NCI-H1048 (cell line): Measurements from ENCODE around the gene BSG.

Source experiments
- DNase-seq: peaks from one replicate; lab custom pipeline; 2025; lab: John Stamatoyannopoulos, UW

Gene BSG

DNA sequence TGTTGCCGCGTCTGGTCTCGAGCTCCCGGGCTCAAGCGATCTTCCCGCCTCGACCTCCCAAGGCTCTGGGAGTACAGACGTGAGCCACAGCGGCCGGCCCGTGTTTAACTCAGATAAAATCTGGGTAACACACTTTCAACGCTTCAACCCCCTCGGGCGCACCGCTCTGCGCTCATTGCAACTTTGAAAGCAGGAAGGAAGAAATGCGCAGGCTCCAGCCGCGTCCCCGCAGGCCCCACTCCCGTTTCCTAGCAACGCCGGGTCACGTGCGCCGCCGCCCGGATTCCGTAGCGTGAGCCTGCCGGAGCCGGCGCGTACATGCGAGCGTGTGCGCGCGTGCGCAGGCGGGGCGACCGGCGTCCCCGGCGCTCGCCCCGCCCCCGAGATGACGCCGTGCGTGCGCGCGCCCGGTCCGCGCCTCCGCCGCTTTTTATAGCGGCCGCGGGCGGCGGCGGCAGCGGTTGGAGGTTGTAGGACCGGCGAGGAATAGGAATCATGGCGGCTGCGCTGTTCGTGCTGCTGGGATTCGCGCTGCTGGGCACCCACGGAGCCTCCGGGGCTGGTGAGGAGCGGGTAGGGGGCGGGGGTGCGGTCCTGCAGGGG lies at the start of gene BSG:
Gene BSG (plus strand): TSS at position 457 of the 603 bp plus-strand sequence. CDS start 39 bp downstream, at position 496.
- peak; percentile 99 for DNase-seq

DNA sequence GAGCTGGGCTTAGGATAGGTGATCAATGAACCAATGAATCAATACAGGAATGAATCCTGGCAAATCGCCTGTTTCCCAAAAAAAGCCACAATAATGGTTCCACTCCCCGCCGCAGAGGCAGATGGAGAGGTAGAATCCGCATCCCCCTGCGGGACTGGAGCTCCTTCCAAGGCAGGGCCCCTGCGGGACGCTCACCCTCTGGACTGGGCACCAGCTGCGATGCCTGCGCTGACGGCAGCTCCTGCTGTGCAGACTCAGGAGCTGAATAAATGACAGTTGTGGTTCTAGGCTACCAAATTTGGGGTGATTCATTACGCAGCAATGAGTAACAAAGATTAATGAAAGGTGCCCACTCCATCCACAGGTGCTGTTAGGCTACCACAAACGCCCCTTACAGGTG lies 49.7 kb upstream of the BSG start:
- DNase-seq, result no peak

DNA sequence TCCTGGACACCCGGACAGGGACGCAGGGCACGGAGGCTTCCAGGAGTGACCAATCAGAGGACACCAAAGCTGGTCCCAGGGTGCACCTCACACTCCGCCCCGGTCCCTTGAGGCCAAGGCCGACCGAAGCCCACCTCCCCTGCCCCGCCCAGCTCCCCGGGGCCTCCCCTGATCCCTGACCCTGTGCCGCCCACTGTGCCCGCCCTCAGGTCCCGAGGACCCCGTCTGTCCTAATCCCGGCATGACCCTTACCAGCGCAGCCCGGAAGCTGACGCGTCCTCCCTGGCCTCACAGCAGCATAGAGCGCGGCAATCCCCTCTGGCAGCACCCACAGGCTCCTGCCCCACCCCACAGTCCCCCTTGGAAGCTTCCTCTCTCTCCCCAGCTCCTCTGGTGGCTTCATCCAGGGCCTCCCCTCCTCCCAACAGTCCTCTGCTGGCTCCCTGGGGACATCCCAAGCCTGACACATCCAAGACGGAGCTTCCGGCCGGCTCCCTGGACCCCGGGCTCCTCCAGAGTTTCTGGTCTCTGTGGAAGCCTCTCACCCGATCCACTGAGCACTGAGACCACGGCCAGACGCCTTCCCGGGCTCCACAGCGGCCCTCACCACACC lies 48.2 kb upstream of the BSG start:
- no peak for DNase-seq

DNA sequence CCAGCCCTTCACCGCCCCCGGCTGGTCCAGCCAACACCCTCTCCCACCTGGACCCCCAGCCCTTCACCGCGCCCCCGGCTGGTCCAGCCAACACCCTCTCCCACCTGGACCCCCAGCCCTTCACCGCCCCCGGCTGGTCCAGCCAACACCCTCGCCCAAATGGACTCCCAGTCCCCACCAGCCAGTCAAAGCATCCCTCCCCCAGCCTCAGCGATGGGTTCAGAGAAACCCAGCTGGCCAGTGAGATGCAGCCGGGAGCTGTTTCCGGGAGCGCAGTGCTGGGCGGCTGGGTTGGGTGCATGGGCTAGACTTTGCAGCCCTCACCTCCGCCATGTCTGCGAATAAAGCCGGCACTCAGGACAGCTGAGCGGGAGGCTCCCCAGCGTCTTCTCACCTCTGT lies 47.4 kb upstream of the BSG start:
- no peak for DNase-seq

DNA sequence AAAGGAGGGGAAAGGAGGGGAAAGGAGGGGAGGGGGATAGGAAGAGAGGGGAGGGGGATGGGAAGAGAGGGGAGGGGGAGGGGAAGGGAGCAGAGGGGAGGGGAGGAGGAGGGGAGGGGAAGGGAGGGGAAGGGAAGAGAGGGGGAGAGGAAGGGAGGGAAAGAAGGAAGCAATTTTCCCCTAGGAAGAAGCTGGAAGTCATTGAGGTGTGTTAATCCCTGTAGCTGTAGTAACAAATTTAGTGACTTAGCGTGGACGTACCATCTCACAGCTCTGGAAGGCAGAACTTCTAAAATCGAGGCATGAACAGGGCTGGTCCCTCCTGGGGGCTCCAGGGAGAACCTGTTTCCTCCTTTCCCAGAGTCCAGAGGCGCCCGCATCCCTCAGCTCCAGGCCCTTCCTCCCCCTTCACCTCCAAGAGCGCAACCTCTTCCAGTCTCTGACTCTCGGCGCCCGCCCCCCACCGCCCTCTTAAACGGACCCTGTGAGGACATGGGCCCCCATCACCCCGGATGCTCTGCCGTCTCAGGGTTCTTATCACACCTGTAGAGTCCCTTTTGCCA lies 46.5 kb upstream of the BSG start:
- no peak for DNase-seq

DNA sequence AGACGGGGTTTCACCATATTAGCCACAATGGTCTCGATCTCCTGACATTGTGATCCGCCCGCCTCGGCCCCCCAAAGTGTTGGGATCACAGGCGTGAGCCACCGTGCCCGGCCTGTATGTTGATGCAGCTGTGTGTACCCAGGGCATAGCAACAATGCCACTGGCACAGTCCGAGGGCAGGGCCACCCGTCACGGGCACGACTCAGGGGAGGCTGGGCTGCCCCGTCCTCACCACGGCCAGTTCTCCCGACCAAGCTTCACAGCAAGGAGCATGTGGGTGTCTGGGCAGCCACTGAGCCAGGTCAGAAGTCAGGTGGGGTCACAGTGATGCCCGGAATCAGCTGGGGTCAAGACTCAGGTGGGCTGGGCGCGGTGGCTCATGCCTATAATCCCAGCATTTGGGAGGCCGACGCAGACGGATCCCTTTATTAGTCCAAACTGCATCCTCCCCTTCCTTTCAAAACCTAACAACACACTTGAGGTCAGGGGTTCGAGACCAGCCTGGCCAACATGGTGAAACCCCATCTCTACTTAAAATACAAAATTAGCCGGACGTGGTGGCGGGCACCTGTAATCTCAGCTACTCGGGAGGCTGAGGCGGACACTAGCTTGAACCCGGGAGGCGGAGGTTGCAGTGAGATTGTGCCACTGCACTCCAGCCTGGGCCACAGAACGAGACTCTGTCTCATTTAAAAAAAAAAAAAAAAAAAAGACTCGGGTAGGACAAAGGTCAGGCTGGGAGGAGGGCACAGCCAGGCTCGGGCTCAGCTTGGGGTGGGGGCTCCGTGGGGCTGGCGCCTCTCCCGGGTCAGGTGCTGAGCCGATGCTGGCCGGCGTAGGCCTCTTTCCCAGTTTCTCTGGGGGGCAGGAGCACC lies 42.0 kb upstream of the BSG start:
- no peak for DNase-seq

DNA sequence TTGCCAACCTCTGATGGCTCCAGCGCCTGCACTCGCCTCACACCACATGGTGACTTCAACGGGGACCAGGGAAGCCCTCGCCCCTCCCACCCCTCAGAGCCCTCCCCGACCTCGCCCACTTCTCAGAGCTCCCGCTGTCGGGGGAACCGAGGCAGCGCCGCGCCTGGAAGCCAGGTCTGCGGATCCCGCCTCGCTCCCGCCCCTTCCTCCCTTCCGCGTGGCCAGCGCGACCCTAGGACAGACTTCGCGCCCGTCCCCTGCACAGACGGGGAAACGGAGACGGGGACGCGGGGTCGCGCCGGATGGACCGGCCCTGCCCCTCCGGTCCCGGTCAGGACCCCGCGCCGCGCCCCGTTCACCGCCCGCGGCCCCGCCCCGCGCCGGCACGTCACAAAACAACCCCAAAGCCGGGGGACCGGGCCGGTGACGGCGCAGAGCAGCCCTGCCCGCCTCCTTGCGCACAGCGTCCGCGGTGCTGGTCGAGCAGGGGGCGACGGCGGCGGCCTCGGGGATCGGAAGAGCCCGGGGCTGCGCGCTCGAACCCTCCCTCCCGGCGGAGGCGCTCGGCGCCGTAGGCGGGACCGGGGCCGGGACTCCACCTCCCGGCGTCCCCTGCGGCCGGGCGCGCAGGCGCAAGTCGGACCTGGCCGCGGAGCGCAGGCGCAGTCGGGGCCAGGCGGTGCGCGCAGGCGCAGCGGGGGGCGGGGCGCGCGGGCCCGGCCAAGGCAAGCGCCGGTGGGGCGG lies 41.2 kb upstream of the BSG start:
- peak; percentile 77 for DNase-seq

DNA sequence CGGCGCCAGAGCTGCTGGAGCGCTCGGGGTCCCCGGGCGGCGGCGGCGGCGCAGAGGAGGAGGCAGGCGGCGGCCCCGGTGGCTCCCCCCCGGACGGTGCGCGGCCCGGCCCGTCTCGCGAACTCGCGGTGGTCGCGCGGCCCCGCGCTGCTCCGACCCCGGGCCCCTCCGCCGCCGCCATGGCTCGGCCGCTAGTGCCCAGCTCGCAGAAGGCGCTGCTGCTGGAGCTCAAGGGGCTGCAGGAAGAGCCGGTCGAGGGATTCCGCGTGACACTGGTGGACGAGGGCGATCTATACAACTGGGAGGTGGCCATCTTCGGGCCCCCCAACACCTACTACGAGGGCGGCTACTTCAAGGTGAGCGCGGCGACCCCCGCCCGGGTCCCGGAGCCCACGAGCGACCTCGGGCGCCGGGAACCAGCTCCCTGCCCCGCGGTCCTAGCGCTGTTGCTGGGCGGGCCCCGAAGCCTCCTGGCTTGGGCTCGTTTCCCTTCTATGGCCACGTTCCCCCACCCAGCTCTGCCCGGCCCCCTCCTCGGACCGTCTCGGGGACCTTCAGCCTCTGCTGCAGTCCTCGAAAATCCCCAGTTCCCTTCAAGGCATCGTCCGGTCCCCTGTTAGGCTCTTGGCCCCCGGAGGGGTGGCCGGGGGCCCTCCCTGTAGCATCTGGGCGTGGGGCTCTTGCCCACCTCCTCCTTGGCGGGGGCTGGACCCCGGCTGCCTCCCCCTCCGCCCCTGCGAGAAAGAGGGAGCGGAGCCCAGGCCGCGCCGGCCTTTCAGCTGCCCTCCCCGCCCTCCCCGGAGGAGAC lies 40.4 kb upstream of the BSG start, which contains the start of gene CDC34:
Gene CDC34 (plus strand): TSS at position 8 of the 808 bp plus-strand sequence. CDS start 172 bp downstream, at position 180.
- DNase-seq, result no peak

DNA sequence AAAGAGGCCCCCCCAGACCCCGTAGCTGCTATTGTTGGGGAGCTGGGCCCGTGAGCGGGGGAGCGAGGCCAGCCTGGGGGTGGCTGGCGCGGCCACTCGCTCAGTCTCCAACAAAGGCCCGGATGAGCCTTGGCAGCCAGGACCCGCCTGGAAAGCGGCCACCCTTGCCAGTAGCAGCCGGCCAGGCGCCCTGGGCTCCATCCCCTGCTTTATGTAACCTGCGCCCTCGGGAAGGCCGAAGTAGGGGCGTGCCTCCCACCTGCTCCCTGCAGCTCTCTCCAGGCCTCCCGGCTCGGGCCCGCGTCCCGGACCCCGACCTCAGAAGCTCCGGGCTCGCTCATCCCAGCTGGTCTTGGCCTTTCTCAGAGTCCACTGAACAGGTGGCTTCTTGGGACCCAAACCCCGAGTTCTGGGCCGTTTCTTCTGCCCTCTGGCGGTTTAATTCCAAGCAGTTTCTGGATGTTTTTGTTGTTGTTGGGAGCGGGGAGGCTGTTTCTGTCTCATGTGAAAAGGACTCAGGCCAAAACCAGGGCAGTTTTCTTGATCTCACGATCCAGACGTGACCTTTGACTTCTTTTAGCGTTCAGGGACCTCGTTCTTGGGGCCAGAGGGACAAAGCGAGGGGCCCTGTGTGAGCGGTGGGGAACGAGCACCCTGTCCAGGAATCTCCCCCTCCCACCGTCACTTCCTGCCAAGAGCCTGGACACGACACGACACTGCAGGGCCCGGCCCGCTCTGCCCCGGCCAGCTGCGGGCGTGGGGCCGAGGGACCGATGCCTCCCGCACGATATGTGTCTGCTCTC lies 39.6 kb upstream of the BSG start:
- DNase-seq, result no peak

DNA sequence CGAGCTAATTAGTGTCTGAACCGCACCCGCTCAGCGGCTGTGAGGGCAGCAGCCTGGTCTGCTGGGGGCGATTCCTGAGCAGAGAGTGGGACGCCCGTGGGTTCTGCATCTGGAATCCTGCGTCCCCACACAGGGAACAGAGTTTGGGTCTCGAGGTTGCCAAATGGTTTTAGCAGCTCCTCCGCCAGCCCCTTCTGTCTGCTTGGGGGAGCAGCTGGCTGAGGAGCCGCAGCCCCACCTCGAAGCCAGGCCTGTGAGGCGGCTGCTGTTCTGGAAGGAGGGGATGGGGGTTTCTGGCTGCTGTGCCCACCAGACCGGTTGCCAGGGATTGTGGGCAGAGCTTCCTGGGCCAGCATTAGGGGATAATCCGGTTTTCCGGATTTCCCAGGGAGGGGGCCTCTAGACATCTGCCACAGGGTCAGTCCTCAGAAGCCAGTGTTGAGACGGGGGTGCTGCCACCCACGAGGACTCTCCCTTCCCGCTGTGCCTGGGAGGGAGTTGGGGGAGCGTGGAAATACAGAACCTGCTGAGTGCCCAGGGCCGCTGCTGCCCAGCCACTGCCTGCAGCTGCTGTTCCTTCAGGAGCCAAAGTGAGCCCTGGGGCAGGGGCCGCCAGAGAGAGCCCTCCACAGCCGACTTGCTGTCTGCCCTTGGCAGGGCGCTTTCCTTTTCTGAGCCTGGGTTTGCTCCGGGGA lies 38.9 kb upstream of the BSG start:
- no peak for DNase-seq

DNA sequence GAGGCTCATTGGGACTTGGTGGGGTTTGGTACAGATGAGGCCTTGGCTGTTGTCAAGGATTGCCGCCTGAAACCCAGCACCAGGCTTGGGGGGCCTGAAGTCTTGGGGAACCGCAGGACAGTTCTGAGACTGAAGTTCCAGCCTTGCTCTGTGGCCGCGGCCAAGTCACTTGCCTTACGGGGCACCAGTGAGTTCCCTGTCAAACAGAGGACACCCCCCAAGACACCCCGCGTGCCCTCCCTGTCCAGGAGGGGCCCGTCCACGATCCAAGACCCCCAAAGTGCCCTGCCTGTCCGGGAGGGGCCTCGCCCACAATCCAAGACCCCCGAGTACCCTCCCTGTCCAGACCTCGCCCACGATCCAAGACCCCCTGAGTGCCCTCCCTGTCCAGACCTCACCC lies 38.3 kb upstream of the BSG start:
- DNase-seq, result no peak

DNA sequence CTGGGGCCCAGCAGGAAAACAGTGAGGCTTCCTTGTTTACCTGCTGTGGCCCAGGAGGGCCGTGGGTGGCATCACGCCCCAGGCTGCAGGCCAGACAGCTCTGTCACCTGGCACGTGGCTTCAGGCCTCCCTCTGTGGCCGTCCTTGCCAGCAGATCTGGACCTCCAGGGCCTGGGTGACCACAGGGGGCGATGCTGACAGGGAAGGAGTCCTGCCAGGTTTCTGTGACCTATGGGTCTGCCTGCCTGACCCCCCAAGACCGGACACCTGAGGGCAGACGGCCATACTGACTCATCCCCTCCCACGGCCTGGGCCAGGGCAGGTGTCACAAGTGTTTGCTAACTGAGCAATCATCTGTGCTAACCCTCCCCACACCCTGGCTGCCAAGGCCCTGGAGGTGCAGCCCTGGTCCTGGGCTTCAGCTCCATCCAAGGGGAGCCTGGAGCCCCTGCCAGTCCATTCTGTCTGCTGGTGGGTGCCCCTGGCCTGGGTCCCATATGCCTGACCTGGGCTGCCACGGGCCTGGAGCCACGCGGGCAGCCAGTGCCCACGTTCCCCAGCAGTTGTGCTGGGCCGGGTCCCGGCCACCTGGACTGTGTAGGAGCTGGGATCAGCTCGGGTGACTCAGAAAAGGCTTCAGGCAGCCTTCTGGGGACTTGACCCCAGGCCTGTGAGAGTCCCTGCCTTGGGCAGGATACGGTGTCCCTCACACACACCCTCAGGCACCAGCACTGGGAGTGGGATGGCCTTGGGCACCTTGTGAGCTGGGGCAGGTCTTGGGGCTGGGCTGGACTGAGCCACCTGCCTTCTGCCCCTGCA lies 37.2 kb upstream of the BSG start:
- DNase-seq, result no peak

DNA sequence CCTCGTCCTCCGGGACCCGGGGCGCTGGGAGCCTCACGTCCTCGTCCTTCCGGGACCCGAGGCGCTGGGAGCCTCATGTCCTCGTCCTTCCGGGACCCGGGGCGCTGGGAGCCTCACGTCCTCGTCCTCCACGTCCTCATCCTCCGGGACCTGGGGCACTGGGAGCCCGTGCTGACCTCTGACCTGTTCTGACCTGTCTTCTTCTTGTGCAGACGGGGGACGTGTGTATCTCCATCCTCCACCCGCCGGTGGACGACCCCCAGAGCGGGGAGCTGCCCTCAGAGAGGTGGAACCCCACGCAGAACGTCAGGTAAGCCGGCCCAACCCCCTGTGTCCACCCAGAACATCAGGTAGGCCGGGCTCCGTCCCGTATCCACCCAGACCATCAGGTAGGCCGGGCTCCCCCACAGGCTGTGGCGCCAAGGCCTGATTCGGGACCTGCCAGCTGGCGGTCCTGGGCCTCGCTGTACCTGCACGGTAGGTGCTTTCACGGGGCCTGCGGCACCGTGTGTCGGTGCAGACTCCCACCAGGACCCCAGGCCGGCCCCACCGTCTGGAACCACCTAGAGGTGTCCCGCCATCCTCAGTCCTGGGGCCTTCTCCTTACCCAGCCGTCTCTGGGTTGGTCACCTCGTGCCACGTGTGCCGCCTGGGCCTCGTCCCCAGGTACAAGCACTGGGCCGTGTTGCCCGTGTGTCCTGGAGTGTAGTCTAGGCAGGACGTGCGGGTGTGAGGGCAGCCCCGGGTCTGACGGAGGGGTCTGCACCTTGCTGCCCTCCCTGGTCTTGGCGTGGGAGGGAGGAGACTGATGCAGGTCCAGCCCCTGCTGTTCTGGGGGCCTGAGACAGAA lies 36.1 kb upstream of the BSG start:
- DNase-seq, result no peak

DNA sequence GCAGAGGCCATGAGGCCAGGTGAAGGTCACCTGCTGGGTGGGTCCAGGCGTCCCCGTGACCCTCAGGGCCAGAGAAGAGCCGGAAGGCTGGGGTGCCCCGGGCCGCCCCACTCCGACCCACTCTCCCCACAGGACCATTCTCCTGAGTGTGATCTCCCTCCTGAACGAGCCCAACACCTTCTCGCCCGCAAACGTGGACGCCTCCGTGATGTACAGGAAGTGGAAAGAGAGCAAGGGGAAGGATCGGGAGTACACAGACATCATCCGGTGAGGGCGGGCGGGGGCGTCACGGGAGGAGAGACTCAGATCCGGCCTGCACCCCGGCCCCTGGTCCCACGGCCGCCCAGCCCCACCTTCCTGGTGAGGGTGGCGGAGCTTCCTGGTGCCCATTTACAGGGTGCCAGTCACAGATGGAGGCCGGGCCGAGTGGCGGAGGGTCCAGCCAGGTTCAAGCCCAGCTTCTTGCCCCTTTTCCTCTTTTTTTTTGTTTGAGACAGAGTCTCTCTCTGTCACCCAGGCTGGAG lies 35.5 kb upstream of the BSG start:
- DNase-seq, result no peak

DNA sequence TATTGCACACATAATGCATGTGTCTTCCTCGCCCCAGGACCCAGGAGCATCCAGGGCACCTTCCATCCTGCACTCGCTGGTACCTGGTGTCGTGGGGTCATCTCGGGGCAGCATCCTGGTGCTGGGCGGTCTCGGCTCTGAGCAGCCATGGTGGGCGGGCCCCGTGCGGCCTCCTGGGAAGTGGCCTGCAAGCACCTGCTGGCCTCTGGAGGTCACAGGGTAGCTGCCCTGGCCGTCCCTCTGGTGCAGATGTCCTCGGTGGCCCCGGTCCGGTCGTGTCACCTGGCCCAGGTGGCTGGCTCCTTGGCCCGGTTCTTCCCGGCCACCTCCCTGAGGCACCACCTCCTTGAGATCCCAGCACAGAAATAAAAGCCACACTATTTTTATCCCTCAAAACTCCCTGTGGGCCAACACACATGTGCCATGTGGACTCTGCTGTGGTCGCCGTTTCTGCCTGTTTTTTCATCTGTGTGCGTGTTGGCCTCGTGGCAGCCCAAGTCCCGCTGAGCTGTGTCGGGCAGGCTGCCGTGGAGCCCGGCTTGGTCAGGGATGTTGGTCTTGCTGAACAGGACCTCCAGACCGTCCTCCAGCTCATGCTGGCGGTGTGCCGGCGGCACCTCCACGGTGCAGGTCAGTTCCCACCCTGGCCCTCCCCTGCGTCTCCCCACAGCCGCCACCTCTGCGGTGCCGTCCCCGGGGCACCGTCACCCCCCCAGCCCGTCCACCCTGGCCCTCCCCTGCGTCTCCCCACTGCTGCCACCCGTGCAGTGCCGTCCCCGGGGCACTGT lies 33.6 kb upstream of the BSG start:
- no peak for DNase-seq

DNA sequence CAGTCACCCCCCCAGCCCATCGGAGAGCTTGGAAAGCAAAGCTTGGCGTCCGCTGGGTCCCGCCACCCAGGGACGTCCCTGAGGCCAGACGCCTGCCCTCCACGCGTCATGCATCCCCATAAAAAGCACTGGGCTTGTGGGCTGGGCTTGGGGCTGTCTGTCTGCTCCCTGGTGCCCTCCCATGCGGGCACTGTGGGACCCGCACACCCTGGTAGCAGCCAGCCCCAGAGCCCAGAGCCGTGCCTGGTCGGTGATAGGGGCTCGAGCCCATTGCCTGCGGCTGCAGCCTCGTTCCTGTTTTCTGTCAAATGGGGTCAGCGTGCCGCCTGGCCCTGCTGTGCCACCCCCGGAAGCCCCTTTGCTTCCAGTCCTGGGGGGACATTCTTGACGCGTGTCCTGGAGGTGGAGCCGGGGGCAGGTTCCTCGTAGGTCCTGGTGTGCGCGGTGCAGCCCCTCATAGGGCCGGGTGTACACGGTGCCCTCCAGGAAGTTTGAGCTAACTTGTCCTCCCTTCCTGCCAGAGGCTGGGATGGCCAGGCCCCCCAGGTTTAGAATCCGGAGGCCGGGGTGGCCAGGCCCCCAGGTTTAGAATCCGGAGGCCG lies 32.9 kb upstream of the BSG start:
- no peak for DNase-seq
